PFSK-1 (cell line): ENCODE data around the gene ENG.

Experiments used
- FOXP2 ChIP-seq: optimal IDR thresholded peaks from 2 replicates; pipeline ENCODE3; 2011; ENCODE audit warnings: borderline replicate concordance, control low read depth, inconsistent platforms; ENCODE audit not compliant: insufficient read depth; ENCODE audit errors: extremely low read length, extremely low read depth
- SIN3A ChIP-seq: IDR thresholded peaks from 2 replicates; pipeline ENCODE4 v1.6.1; 2012; ENCODE audit warnings: mild to moderate bottlenecking, low read length, moderate library complexity, borderline replicate concordance; ENCODE audit not compliant: insufficient read depth
- TF ChIP-seq, protein P1 (sequence below), 2 experiments: IDR thresholded peaks; 2 replicates each; pipeline versions ENCODE4 v1.6.1 to v1.8.0; 2011 to 2012; ENCODE audit warnings: low read depth in 2 of 2, low read length in 2 of 2, control low read depth in 1 of 2, inconsistent platforms in 1 of 2, mild to moderate bottlenecking in 1 of 2, moderate library complexity in 1 of 2; ENCODE audit not compliant: insufficient read depth in 1 of 2

DNA sequence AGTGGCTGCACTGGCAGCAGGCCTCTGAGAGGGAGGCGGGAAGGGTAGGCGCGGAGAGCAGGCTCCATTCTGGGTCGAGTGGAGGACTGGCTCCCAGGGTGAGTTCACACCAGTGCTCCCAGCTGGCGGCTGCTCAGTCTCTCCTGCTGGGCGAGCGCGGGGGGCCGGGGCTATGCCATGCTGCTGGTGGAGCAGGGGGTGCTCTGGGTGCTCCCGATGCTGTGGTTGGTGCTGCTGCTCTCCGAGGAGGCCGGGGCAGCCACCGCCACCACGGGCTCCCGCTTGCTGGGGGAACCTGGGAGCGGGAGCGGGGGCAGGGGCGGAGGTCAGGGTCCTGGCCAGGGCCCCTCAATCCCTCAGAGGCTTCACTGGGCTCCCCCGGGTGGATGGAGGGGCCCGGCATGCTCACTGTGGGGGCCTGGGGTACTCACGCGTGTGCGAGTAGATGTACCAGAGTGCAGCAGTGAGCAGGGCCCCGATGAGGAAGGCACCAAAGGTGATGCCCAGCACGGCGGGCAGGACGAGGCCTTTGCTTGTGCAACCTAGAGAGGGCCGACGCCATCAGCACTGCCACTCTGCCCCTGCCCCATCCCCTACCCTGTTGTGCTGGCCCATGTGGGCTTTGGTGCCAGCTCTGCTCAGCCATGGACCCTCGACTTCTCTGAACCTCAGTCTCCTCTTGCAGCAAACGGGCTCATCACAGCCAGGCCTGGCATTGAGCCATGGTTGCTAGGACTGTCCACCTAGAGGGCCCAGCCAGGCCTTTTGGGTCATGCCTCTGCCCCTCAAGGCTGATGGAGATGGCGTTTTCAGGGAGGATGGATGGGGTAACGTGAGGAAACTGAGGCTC, 38.7 kb downstream of the ENG start:
- TF ChIP-seq, protein P1, sequence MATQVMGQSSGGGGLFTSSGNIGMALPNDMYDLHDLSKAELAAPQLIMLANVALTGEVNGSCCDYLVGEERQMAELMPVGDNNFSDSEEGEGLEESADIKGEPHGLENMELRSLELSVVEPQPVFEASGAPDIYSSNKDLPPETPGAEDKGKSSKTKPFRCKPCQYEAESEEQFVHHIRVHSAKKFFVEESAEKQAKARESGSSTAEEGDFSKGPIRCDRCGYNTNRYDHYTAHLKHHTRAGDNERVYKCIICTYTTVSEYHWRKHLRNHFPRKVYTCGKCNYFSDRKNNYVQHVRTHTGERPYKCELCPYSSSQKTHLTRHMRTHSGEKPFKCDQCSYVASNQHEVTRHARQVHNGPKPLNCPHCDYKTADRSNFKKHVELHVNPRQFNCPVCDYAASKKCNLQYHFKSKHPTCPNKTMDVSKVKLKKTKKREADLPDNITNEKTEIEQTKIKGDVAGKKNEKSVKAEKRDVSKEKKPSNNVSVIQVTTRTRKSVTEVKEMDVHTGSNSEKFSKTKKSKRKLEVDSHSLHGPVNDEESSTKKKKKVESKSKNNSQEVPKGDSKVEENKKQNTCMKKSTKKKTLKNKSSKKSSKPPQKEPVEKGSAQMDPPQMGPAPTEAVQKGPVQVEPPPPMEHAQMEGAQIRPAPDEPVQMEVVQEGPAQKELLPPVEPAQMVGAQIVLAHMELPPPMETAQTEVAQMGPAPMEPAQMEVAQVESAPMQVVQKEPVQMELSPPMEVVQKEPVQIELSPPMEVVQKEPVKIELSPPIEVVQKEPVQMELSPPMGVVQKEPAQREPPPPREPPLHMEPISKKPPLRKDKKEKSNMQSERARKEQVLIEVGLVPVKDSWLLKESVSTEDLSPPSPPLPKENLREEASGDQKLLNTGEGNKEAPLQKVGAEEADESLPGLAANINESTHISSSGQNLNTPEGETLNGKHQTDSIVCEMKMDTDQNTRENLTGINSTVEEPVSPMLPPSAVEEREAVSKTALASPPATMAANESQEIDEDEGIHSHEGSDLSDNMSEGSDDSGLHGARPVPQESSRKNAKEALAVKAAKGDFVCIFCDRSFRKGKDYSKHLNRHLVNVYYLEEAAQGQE (IDR thresholded peaks at IDR 0.05; ENCODE audit: insufficient read depth in 1 of 2, low read depth in 2 of 2, low read length in 2 of 2), result no peak
- no peak for TF ChIP-seq FOXP2
- no peak for TF ChIP-seq SIN3A
